ENCODE measurements around the gene TDRD5. TPM values are rescaled to one million over a fixed set of nuclear protein-coding genes. Genes with fewer than 3 reads are reported as not detected.

Gene TDRD5
- total and polyA plus RNA-seq, 2 experiments from 2014 or later: 1.4 TPM; not detected in 1

DNA sequence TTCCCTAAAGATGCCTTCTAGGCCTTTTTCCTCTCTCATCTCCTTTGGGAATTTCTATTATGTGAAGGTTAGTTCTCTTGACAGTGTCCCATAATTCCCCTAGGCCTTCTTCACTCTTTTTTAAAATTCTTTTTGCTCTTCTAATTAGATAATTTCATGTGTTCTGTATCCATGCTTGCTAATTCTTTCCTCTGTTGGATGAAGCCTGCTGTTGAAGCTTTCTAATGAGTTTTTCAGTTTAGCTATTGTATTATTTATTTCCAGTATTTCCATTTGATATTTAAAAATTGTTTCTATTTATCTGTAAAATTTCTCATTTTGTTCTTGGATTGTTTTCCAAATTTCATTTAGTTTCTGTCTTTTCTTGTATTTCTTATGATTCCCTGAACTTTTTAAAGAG lies 123.0 kb downstream of the TDRD5 start:
- Mint-ChIP-seq H3K9me3 (peaks cover 39% of the 10 kb centered on the region), H3K4me1 (no peaks in the 10 kb centered on the region), H3K27me3 (ENCODE audit: insufficient read depth, low read depth, poor library complexity) (no peaks in the 10 kb centered on the region), H3K27ac (no peak overlapping the region), H3K36me3 (ENCODE audit: low read depth) (peaks cover 3% of the 10 kb centered on the region; the same call in 2 of the 3 replicates), H3K4me3 (no peak overlapping the region)
- H4K20me1 ChIP-seq (replicated peaks; ENCODE audit: insufficient read depth): no peaks in the 10 kb centered on the region
- ATAC-seq (no peak), DNase-seq (ENCODE audit: low spot score) (no peak)
- H3K9me2 ChIP-seq (ENCODE audit: insufficient read depth): no peaks in the 10 kb centered on the region
- H3K36me3 ChIP-seq (ENCODE audit: insufficient read depth): peaks cover 3% of the 10 kb centered on the region; the same call in 1 of the 2 replicates
- H3K27ac ChIP-seq (ENCODE audit: low read depth): no peak overlapping the region
- no peaks in the 10 kb centered on the region for H3F3A ChIP-seq (replicated peaks; ENCODE audit: low read depth)
- no peaks in the 10 kb centered on the region for H3K4me1 ChIP-seq (ENCODE audit: insufficient read depth)
- TF ChIP-seq STAT1 (IDR thresholded peaks at IDR 0.05; ENCODE audit: unreplicated experiment) (no peak), EZH2 (IDR thresholded peaks at IDR 0.05; ENCODE audit: low read depth, unreplicated experiment) (no peak), ZNF331 (CRISPR knock-in tag; IDR thresholded peaks at IDR 0.05; ENCODE audit: low read depth) (no peak), POLR2AphosphoS5 (IDR thresholded peaks at IDR 0.05; ENCODE audit: low read depth) (no peak), EZH2phosphoT487 (IDR thresholded peaks at IDR 0.05; ENCODE audit: unreplicated experiment) (no peak), ZNF114 (CRISPR knock-in tag; IDR thresholded peaks at IDR 0.05) (no peak), CREB1 (CRISPR knock-in tag; IDR thresholded peaks at IDR 0.05; ENCODE audit: low read depth) (no peak)
- TF ChIP-seq, protein P1, sequence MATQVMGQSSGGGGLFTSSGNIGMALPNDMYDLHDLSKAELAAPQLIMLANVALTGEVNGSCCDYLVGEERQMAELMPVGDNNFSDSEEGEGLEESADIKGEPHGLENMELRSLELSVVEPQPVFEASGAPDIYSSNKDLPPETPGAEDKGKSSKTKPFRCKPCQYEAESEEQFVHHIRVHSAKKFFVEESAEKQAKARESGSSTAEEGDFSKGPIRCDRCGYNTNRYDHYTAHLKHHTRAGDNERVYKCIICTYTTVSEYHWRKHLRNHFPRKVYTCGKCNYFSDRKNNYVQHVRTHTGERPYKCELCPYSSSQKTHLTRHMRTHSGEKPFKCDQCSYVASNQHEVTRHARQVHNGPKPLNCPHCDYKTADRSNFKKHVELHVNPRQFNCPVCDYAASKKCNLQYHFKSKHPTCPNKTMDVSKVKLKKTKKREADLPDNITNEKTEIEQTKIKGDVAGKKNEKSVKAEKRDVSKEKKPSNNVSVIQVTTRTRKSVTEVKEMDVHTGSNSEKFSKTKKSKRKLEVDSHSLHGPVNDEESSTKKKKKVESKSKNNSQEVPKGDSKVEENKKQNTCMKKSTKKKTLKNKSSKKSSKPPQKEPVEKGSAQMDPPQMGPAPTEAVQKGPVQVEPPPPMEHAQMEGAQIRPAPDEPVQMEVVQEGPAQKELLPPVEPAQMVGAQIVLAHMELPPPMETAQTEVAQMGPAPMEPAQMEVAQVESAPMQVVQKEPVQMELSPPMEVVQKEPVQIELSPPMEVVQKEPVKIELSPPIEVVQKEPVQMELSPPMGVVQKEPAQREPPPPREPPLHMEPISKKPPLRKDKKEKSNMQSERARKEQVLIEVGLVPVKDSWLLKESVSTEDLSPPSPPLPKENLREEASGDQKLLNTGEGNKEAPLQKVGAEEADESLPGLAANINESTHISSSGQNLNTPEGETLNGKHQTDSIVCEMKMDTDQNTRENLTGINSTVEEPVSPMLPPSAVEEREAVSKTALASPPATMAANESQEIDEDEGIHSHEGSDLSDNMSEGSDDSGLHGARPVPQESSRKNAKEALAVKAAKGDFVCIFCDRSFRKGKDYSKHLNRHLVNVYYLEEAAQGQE (IDR thresholded peaks at IDR 0.05; ENCODE audit: unreplicated experiment): no peak
- TF ChIP-seq, protein P2, sequence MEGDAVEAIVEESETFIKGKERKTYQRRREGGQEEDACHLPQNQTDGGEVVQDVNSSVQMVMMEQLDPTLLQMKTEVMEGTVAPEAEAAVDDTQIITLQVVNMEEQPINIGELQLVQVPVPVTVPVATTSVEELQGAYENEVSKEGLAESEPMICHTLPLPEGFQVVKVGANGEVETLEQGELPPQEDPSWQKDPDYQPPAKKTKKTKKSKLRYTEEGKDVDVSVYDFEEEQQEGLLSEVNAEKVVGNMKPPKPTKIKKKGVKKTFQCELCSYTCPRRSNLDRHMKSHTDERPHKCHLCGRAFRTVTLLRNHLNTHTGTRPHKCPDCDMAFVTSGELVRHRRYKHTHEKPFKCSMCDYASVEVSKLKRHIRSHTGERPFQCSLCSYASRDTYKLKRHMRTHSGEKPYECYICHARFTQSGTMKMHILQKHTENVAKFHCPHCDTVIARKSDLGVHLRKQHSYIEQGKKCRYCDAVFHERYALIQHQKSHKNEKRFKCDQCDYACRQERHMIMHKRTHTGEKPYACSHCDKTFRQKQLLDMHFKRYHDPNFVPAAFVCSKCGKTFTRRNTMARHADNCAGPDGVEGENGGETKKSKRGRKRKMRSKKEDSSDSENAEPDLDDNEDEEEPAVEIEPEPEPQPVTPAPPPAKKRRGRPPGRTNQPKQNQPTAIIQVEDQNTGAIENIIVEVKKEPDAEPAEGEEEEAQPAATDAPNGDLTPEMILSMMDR (conservative IDR thresholded peaks at IDR 0.05; ENCODE audit: low read depth in 2 of 2): no peak
- no peak overlapping the region for H3K4me3 ChIP-seq
- no peak overlapping the region for H2AFZ ChIP-seq
- H3K27me3 ChIP-seq (ENCODE audit: insufficient read depth): no peaks in the 10 kb centered on the region
- no peak overlapping the region for H3K4me2 ChIP-seq
- H3K79me2 ChIP-seq (replicated peaks; ENCODE audit: insufficient read depth): no peaks in the 10 kb centered on the region

DNA sequence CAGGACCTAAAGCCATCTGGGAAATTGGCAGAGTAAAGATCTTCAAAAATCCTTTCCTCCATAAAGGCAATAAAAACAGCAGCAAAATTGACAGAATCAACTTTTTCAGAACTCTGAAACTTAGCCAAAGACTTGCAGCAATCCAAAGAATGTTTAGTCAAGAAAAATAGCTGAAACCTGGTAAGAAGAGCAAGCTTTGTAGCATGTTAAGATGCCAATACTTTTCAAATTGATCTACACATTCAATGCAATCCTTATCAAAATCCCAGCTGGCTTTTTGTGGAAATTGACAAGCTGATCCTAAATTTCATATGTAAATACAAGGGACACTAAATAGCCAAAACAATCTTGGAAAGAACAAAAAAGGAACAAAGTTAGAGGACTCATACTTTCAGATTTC lies 127.6 kb downstream of the TDRD5 start:
- no peak overlapping the region for H3K27ac Mint-ChIP-seq
- H3K4me3 Mint-ChIP-seq: no peak overlapping the region
- peaks cover 36% of the 10 kb centered on the region for H3K9me3 Mint-ChIP-seq
- H3K27ac ChIP-seq (ENCODE audit: low read depth): no peak overlapping the region
- no peaks in the 10 kb centered on the region for H3K4me1 ChIP-seq (ENCODE audit: insufficient read depth)
- no peak for ATAC-seq
- no peak for DNase-seq (ENCODE audit: low spot score)
- H3K79me2 ChIP-seq (replicated peaks; ENCODE audit: insufficient read depth): no peaks in the 10 kb centered on the region
- no peaks in the 10 kb centered on the region for H3K27me3 ChIP-seq (ENCODE audit: insufficient read depth)
- no peaks in the 10 kb centered on the region for H3K27me3 Mint-ChIP-seq (ENCODE audit: insufficient read depth, low read depth, poor library complexity)
- H3F3A ChIP-seq (replicated peaks; ENCODE audit: low read depth): no peaks in the 10 kb centered on the region
- H3K36me3 ChIP-seq (ENCODE audit: insufficient read depth): peaks cover 3% of the 10 kb centered on the region; the same call in 1 of the 2 replicates
- H4K20me1 ChIP-seq (replicated peaks; ENCODE audit: insufficient read depth): no peaks in the 10 kb centered on the region
- no peak overlapping the region for H2AFZ ChIP-seq
- H3K36me3 Mint-ChIP-seq (ENCODE audit: low read depth): peaks cover 3% of the 10 kb centered on the region; the same call in 2 of the 3 replicates
- H3K4me2 ChIP-seq: no peak overlapping the region
- 0 out of 2 replicates have a peak, but pooled peaks cover 5% of the 10 kb centered on the region for H3K9me2 ChIP-seq (ENCODE audit: insufficient read depth)
- no peak overlapping the region for H3K4me3 ChIP-seq
- H3K4me1 Mint-ChIP-seq: no peaks in the 10 kb centered on the region
- TF ChIP-seq, protein P3, sequence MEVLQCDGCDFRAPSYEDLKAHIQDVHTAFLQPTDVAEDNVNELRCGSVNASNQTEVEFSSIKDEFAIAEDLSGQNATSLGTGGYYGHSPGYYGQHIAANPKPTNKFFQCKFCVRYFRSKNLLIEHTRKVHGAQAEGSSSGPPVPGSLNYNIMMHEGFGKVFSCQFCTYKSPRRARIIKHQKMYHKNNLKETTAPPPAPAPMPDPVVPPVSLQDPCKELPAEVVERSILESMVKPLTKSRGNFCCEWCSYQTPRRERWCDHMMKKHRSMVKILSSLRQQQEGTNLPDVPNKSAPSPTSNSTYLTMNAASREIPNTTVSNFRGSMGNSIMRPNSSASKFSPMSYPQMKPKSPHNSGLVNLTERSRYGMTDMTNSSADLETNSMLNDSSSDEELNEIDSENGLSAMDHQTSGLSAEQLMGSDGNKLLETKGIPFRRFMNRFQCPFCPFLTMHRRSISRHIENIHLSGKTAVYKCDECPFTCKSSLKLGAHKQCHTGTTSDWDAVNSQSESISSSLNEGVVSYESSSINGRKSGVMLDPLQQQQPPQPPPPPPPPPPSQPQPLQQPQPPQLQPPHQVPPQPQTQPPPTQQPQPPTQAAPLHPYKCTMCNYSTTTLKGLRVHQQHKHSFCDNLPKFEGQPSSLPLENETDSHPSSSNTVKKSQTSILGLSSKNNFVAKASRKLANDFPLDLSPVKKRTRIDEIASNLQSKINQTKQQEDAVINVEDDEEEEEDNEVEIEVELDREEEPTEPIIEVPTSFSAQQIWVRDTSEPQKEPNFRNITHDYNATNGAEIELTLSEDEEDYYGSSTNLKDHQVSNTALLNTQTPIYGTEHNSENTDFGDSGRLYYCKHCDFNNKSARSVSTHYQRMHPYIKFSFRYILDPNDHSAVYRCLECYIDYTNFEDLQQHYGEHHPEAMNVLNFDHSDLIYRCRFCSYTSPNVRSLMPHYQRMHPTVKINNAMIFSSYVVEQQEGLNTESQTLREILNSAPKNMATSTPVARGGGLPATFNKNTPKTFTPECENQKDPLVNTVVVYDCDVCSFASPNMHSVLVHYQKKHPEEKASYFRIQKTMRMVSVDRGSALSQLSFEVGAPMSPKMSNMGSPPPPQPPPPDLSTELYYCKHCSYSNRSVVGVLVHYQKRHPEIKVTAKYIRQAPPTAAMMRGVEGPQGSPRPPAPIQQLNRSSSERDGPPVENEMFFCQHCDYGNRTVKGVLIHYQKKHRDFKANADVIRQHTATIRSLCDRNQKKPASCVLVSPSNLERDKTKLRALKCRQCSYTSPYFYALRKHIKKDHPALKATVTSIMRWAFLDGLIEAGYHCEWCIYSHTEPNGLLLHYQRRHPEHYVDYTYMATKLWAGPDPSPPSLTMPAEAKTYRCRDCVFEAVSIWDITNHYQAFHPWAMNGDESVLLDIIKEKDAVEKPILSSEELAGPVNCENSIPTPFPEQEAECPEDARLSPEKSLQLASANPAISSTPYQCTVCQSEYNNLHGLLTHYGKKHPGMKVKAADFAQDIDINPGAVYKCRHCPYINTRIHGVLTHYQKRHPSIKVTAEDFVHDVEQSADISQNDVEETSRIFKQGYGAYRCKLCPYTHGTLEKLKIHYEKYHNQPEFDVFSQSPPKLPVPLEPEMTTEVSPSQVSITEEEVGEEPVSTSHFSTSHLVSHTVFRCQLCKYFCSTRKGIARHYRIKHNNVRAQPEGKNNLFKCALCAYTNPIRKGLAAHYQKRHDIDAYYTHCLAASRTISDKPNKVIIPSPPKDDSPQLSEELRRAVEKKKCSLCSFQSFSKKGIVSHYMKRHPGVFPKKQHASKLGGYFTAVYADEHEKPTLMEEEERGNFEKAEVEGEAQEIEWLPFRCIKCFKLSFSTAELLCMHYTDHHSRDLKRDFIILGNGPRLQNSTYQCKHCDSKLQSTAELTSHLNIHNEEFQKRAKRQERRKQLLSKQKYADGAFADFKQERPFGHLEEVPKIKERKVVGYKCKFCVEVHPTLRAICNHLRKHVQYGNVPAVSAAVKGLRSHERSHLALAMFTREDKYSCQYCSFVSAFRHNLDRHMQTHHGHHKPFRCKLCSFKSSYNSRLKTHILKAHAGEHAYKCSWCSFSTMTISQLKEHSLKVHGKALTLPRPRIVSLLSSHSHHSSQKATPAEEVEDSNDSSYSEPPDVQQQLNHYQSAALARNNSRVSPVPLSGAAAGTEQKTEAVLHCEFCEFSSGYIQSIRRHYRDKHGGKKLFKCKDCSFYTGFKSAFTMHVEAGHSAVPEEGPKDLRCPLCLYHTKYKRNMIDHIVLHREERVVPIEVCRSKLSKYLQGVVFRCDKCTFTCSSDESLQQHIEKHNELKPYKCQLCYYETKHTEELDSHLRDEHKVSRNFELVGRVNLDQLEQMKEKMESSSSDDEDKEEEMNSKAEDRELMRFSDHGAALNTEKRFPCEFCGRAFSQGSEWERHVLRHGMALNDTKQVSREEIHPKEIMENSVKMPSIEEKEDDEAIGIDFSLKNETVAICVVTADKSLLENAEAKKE (CRISPR knock-in tag; IDR thresholded peaks at IDR 0.05): no peak
- no peak for TF ChIP-seq POLR2AphosphoS5 (IDR thresholded peaks at IDR 0.05; ENCODE audit: low read depth)
